ENCODE data around the gene ERBB2.

The ERBB2 gene

DNA sequence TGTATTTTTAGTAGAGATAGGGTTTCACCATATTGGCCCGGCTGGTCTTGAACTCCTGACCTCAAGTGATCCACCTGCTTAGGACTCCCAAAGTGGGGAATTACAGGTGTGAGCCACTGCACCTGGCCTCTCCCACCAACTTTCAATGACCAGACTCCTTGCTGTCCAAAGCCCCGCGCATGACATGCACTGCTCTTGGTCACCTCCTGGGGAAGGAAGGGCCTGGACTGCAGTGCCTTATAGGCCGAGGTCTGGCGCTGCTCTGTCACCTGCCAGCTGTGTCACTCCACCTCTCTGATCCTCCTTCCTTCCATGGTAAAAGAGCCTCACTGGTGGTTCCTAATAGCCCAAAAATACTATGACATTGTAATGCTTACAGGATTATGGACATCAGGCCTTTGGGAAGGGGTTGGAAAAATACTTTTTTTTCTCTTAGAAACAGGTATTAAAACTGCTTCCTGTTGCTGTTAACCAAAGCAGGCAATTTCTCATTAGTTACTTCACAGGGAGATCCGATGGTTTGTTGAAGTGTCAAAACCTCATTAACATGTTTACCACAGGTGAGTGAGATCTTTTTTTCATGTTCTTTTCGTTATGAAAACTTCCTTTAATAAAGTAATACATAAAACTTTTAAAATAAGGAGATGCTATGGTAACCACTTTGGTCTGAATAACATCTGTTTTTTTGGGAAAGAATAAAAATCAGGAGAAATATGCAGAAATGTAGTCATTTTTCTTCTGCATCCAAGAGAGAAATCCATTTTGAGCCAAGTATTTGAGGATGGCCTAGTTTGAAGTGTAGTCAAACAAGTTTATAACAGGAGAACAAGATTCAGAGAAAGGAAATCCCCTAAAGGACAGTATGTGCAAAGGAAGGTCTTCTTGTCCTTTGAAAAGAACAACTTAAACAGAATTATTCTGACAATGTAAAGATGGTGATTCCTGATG, 73.4 kb downstream of the ERBB2 start:
- Histone ChIP-seq H3K9ac (ENCODE audit: low read depth, low read length) (no peak overlapping the region), H3K4me3 (ENCODE audit: low read depth, low read length) (no peak overlapping the region), H3K4me1 (ENCODE audit: control insufficient read depth, insufficient read depth, low read length) (no peaks in the 10 kb centered on the region), H3K36me3 (ENCODE audit: control insufficient read depth, insufficient read depth, low read length) (no peaks in the 10 kb centered on the region), H3K9me3 (ENCODE audit: control insufficient read depth, insufficient read depth, low read length) (no peaks in the 10 kb centered on the region), H3K27me3 (ENCODE audit: control insufficient read depth, insufficient read depth, low read length) (no peaks in the 10 kb centered on the region)

DNA sequence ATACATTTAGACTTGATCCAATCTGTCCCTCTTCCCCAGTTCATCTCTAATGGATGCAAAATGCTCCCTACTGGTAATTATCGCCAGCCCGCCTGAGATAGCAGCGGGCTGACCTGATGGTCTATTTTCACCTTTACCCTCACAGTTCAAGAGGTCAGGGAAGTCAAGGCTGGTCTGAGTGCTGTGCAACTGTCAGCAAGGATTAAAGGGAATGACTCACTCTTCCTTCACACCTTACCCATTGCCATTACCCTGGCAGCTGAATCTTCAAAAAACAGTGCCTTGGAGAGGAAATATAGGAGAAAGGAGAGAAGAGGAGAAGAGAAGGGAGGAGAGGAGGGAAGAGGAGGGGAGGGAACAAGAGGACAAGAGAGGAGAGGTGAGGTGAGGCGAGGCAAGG, 74.2 kb downstream of the ERBB2 start:
- Histone ChIP-seq H3K9ac (ENCODE audit: low read depth, low read length) (no peak overlapping the region), H3K4me3 (ENCODE audit: low read depth, low read length) (no peak overlapping the region), H3K36me3 (ENCODE audit: control insufficient read depth, insufficient read depth, low read length) (no peaks in the 10 kb centered on the region), H3K9me3 (ENCODE audit: control insufficient read depth, insufficient read depth, low read length) (no peaks in the 10 kb centered on the region), H3K4me1 (ENCODE audit: control insufficient read depth, insufficient read depth, low read length) (no peaks in the 10 kb centered on the region), H3K27me3 (ENCODE audit: control insufficient read depth, insufficient read depth, low read length) (no peaks in the 10 kb centered on the region)

DNA sequence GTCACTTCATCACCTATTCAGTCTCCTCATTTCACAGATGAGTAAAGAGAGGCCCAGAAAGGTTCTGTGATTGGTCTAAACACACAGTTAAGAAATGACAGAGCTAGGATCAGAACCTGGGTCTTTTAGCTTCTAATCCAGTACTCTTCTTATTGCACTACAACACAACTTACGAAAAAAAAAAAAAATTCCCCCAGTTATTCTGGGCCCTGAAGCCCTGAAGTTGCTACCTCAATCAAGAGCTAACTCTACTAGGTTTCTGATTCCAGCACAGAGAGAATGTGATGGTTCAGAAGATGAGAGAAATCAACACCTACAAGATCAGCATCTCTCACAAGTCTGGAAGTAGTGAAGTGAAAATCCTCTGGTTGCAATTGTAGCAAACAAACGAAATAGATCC, 75.2 kb downstream of the ERBB2 start:
- no peak overlapping the region for H3K4me3 ChIP-seq (ENCODE audit: low read depth, low read length)
- H3K4me1 ChIP-seq (ENCODE audit: control insufficient read depth, insufficient read depth, low read length): no peaks in the 10 kb centered on the region
- H3K36me3 ChIP-seq (ENCODE audit: control insufficient read depth, insufficient read depth, low read length): no peaks in the 10 kb centered on the region
- H3K27me3 ChIP-seq (ENCODE audit: control insufficient read depth, insufficient read depth, low read length): no peaks in the 10 kb centered on the region
- no peaks in the 10 kb centered on the region for H3K9me3 ChIP-seq (ENCODE audit: control insufficient read depth, insufficient read depth, low read length)
- H3K9ac ChIP-seq (ENCODE audit: low read depth, low read length): no peak overlapping the region

GRCh38 chr17:39776252-39776651, 76.4 kb downstream of the ERBB2 start:
- Histone ChIP-seq H3K4me3 (ENCODE audit: low read depth, low read length) (no peak overlapping the region), H3K9ac (ENCODE audit: low read depth, low read length) (no peak overlapping the region), H3K27me3 (ENCODE audit: control insufficient read depth, insufficient read depth, low read length) (no peaks in the 10 kb centered on the region)

GRCh38 chr17:39777534-39778365, 77.9 kb downstream of the ERBB2 start:
- no peak overlapping the region for H3K4me3 ChIP-seq (ENCODE audit: low read depth, low read length)
- no peaks in the 10 kb centered on the region for H3K27me3 ChIP-seq (ENCODE audit: control insufficient read depth, insufficient read depth, low read length)
- H3K36me3 ChIP-seq (ENCODE audit: control insufficient read depth, insufficient read depth, low read length): no peaks in the 10 kb centered on the region

More at GRCh38 chr17:39776252-39776651, 76.4 kb downstream of the ERBB2 start:
- Histone ChIP-seq H3K36me3 (ENCODE audit: control insufficient read depth, insufficient read depth, low read length) (no peaks in the 10 kb centered on the region), H3K4me1 (ENCODE audit: control insufficient read depth, insufficient read depth, low read length) (no peaks in the 10 kb centered on the region), H3K9me3 (ENCODE audit: control insufficient read depth, insufficient read depth, low read length) (no peaks in the 10 kb centered on the region)

More at GRCh38 chr17:39777534-39778365, 77.9 kb downstream of the ERBB2 start:
- Histone ChIP-seq H3K9me3 (ENCODE audit: control insufficient read depth, insufficient read depth, low read length) (no peaks in the 10 kb centered on the region), H3K9ac (ENCODE audit: low read depth, low read length) (no peak overlapping the region), H3K4me1 (ENCODE audit: control insufficient read depth, insufficient read depth, low read length) (no peaks in the 10 kb centered on the region)
